Naive thymus-derived CD4-positive, alpha-beta T cell (primary cell): Measurements from ENCODE around the gene EPB41. TPM values are rescaled to one million over a fixed set of nuclear protein-coding genes. Genes with fewer than 3 reads are reported as not detected.
A peak's percentile ranks its signal among the peaks of the same experiment; 100 is the strongest.
"Not testable (repeated sequence)": the region's sequence is repeated elsewhere in the genome, so short reads cannot be mapped to it uniquely, and the experiment has no call there.

Source experiments
- ATAC-seq: fragments of 150-1000 bp; cut with Tn5 transposase; 2 replicates; pipeline ENCODE4 v1.10.0; 2021; ENCODE audit warnings: mild to moderate bottlenecking, moderate library complexity
- CTCF ChIA-PET: fragments of 350-600 bp; sonication (Branson Sonifier 250); formaldehyde crosslinking; loops from one replicate; lab custom pipeline; 2021; ENCODE audit warnings: antibody characterized with exemption; lab: Charles Lee
- POLR2A ChIA-PET: fragments of 350-600 bp; sonication (Branson Sonifier 250); formaldehyde crosslinking; loops from one replicate; lab custom pipeline; 2021; ENCODE audit warnings: antibody characterized with exemption, inconsistent platforms; lab: Charles Lee
- DNase-seq, 9 donors: peaks; one replicate each; pipeline versions ENCODE4 v3.0.0 to v3.0.0-alpha.2; 2020 to 2022; ENCODE audit warnings: mixed read lengths in 1 of 9
- H3K27ac ChIP-seq: one replicate; pipeline ENCODE4 v1.7.0; 2013; ENCODE audit warnings: mild to moderate bottlenecking, low read depth, low read length, moderate library complexity
- H3K27me3 ChIP-seq, 2 donors: one replicate each; pipeline ENCODE4 v1.7.0; 2013; ENCODE audit warnings: low read length in 2 of 2, mild to moderate bottlenecking in 2 of 2, moderate library complexity in 2 of 2; ENCODE audit not compliant: control insufficient read depth in 2 of 2, insufficient read depth in 2 of 2
- H3K36me3 ChIP-seq, 3 experiments: 1 replicate in 2 of 3; 2 replicates in 1 of 3; pipeline ENCODE4 v1.7.0; 2013; ENCODE audit warnings: low read length in 3 of 3, mild to moderate bottlenecking in 3 of 3, moderate library complexity in 1 of 3; ENCODE audit not compliant: insufficient read depth in 3 of 3, control insufficient read depth in 2 of 3
- H3K4me1 ChIP-seq, 2 donors: one replicate each; pipeline ENCODE4 v1.7.0; 2013; ENCODE audit warnings: low read length in 2 of 2, mild to moderate bottlenecking in 2 of 2, moderate library complexity in 1 of 2; ENCODE audit not compliant: control insufficient read depth in 2 of 2, insufficient read depth in 2 of 2
- H3K4me3 ChIP-seq: 2 replicates; pipeline ENCODE4 v1.7.0; 2013; ENCODE audit warnings: mild to moderate bottlenecking, low read length
- H3K9me3 ChIP-seq, 3 experiments: 1 replicate in 2 of 3; 2 replicates in 1 of 3; pipeline ENCODE4 v1.7.0; 2013; ENCODE audit warnings: low read length in 3 of 3; ENCODE audit not compliant: control insufficient read depth in 2 of 3
- H3K27ac Mint-ChIP-seq, 9 donors: one replicate each; pipeline ENCODE4 v1.8.0; 2020 to 2022; ENCODE audit warnings: mixed read lengths in 9 of 9, mild to moderate bottlenecking in 8 of 9, moderate library complexity in 5 of 9, inconsistent platforms in 2 of 9
- H3K27me3 Mint-ChIP-seq, 5 donors: one replicate each; pipeline ENCODE4 v1.8.0; 2021 to 2022; ENCODE audit warnings: mixed read lengths in 5 of 5, mild to moderate bottlenecking in 1 of 5
- H3K36me3 Mint-ChIP-seq, 5 donors: one replicate each; pipeline ENCODE4 v1.8.0; 2020 to 2022; ENCODE audit warnings: mixed read lengths in 5 of 5, mild to moderate bottlenecking in 3 of 5, inconsistent platforms in 1 of 5
- H3K4me1 Mint-ChIP-seq, 7 donors: one replicate each; pipeline ENCODE4 v1.8.0; 2020 to 2022; ENCODE audit warnings: mixed read lengths in 7 of 7, mild to moderate bottlenecking in 3 of 7, inconsistent platforms in 1 of 7
- H3K4me3 Mint-ChIP-seq, 10 donors: one replicate each; pipeline ENCODE4 v1.8.0; 2020 to 2022; ENCODE audit warnings: mild to moderate bottlenecking in 10 of 10, mixed read lengths in 10 of 10, moderate library complexity in 6 of 10, inconsistent platforms in 2 of 10
- H3K9me3 Mint-ChIP-seq, 11 donors: one replicate each; pipeline ENCODE4 v1.8.0; 2020 to 2022; ENCODE audit warnings: mixed read lengths in 11 of 11, mild to moderate bottlenecking in 4 of 11, inconsistent platforms in 1 of 11, moderate library complexity in 1 of 11
- intact Hi-C, 2 donors: fragments of 100-400 bp; cut with micrococcal nuclease; formaldehyde crosslinking; loops; one replicate each; pipeline ENCODE4 v1.15.1; 2023
- polyA plus RNA-seq, 2 donors: library from polyadenylated mRNA; unstranded; fragments of 300-500 nt; fragmentation: Illumina TruSeq; gene quantifications; one replicate each; pipeline ENCODE4 v1.2.3, GENCODE V29; 2021
- total RNA-seq, 6 experiments: library from RNA in 5 of 6; stranded (reverse) in 5 of 6; gene quantifications; 1 replicate in 5 of 6; 2 replicates in 1 of 6; pipeline ENCODE4 v1.2.3 and lab custom pipeline; 2021 to 2026

EPB41 gene
- total and polyA plus RNA-seq, 7 experiments from 2014 or later, result 115 to 325 (median 162) TPM

DNA sequence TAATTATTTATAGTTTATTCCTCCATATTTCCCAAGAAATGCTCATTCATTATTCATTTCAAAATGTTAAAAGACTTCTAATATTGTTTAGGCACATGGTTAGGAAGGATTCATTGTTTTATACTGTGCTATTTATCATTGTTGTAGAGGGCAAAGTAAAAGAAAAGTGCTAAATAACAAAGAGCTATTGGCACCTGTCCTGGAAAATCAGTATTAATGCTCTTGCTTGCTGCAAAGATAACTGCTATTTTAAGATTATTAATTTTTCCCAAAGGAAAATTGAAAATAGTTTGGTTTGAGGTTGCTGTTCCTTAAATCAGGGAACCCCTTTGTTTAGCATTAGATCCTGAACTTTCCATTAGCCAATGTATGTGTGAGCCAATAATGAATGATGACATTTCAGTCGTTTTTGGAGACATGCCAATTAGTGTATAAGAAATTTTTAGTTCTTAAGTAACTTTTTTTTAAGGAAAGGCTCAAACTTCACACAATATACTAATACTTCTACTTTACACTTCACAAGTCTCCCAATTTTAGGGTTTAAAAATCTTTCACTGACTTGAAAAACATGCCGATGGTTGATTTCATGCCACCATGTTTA is 39.9 kb downstream of the EPB41 start:
- Mint-ChIP-seq H3K4me1 (peaks cover 23 to 88% (median 73%) of the 10 kb centered on the region in 7 donors), H3K27me3 (no peaks in the 10 kb centered on the region), H3K36me3 (peaks cover 0 to 13% (median 4%) of the 10 kb centered on the region in 5 donors), H3K4me3 (no peak overlapping the region), H3K27ac (no peak overlapping the region), H3K9me3 (no peaks in the 10 kb centered on the region)
- no peak for DNase-seq
- no peaks in the 10 kb centered on the region for H3K27me3 ChIP-seq
- H3K36me3 ChIP-seq, result no peaks in the 10 kb centered on the region
- peaks cover 4 to 22% of the 10 kb centered on the region in 2 donors for H3K4me1 ChIP-seq
- no peak overlapping the region for H3K27ac ChIP-seq
- ChIA-PET POLR2A (no interaction called here), CTCF (no interaction called here)
- H3K4me3 ChIP-seq, result no peak overlapping the region
- H3K9me3 ChIP-seq, result no peaks in the 10 kb centered on the region
- intact Hi-C loops, result no loop called here
- ATAC-seq, result no peak

DNA sequence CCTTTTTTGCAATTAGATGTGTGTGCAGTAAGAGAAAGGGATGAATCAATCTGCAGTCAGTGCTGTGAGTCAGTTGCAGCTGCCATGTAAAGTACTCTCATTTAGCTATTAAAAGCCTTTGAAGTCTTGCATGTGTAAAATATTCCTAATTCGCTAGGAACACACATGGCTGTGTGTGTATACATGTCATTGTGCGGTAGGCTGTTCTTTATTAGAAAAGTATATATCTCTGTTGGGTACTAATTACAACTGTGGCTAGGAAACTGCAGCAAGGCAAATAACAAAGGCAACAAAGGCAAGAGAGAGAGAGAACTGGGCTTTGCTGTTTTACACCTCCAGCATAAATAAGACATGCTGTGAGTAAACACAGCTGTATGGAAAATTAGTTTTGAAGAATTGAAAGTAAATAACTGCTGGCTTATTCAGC is 41.7 kb downstream of the EPB41 start:
- peaks cover 8 to 22% of the 10 kb centered on the region in 2 donors for H3K4me1 ChIP-seq
- H3K36me3 ChIP-seq, result no peaks in the 10 kb centered on the region
- ATAC-seq (no peak), DNase-seq (no peak)
- H3K9me3 ChIP-seq, result no peaks in the 10 kb centered on the region
- no peak overlapping the region for H3K4me3 ChIP-seq
- POLR2A ChIA-PET, result interaction anchor here (0.8 to 1.0 kb wide), 2 partner anchors 29 to 84 kb away, joined by 3 read pairs; no protein-coding TSS in a partner anchor
- H3K36me3 Mint-ChIP-seq, result peaks cover 0 to 13% (median 4%) of the 10 kb centered on the region in 5 donors
- no peaks in the 10 kb centered on the region for H3K27me3 Mint-ChIP-seq
- CTCF ChIA-PET, result no interaction called here
- peaks cover 24 to 91% (median 69%) of the 10 kb centered on the region in 7 donors for H3K4me1 Mint-ChIP-seq
- no peak overlapping the region for H3K27ac ChIP-seq
- H3K9me3 Mint-ChIP-seq, result no peaks in the 10 kb centered on the region
- no peaks in the 10 kb centered on the region for H3K27me3 ChIP-seq
- peak overlapping the region in 4 of 10 donors; percentile 4 to 65 (median 38) for H3K4me3 Mint-ChIP-seq
- peak overlapping the region in 5 of 9 donors; percentile 1 to 46 (median 14) for H3K27ac Mint-ChIP-seq
- intact Hi-C loops, result no loop called here

DNA sequence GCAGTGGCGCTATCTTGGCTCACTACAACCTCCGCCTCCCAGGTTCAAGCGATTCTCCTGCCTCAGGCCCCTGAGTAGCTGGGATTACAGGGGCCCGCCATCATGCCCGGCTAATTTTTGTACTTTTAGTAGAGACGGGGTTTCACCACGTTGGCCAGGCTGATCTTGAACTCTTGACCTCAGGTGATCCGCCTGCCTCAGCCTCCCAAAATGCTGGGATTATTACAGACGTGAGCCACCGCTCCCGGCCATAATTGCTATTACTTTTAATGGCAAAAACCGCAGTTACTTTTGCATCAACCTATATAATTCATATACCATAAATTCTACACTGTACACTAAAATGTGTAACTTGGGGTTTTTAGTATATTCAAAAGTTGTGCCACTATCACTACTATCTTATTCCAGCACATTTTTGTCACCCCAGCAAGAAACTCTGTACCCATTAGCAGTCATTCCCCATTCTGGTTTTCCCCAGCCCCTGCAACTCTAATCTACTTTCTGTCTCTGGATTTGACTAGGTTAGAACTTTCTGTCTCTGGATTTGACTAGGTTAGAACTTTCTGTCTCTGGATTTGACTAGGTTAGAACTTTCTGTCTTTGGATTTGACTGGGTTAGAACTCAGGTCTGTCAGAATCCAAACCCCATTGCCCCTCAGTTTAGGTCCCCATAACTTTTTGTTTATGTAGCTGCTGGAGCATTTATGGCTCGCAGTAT is 47.9 kb downstream of the EPB41 start:
- not testable (repeated sequence) for H3K36me3 ChIP-seq, ATAC-seq, H3K36me3 Mint-ChIP-seq, H3K27me3 ChIP-seq, H3K27me3 Mint-ChIP-seq, H3K9me3 ChIP-seq, H3K4me3 ChIP-seq, H3K27ac ChIP-seq, H3K9me3 Mint-ChIP-seq
- peak overlapping the region in 5 of 9 donors; percentile 12 to 77 (median 36) for H3K27ac Mint-ChIP-seq
- ChIA-PET CTCF (interaction anchor here (0.7 kb wide), 1 partner anchor 714 kb away, joined by 4 read pairs; no protein-coding TSS in a partner anchor), POLR2A (interaction anchor here (0.6 to 0.7 kb wide), 2 partner anchors 62 to 319 kb away, joined by 3 to 4 read pairs; no protein-coding TSS in a partner anchor)
- intact Hi-C loops, result loop anchor here in 1 of 2 donors (5.0 kb wide), 1 partner anchor 35 kb away; no protein-coding TSS in a partner anchor
- peaks cover 31 to 91% (median 73%) of the 10 kb centered on the region in 7 donors for H3K4me1 Mint-ChIP-seq
- H3K4me1 ChIP-seq, result peaks cover 17 to 25% of the 10 kb centered on the region in 2 donors
- peak in 1 of 9 donors; percentile 29 for DNase-seq
- peak overlapping the region in 2 of 10 donors; percentile 33 to 35 for H3K4me3 Mint-ChIP-seq

DNA sequence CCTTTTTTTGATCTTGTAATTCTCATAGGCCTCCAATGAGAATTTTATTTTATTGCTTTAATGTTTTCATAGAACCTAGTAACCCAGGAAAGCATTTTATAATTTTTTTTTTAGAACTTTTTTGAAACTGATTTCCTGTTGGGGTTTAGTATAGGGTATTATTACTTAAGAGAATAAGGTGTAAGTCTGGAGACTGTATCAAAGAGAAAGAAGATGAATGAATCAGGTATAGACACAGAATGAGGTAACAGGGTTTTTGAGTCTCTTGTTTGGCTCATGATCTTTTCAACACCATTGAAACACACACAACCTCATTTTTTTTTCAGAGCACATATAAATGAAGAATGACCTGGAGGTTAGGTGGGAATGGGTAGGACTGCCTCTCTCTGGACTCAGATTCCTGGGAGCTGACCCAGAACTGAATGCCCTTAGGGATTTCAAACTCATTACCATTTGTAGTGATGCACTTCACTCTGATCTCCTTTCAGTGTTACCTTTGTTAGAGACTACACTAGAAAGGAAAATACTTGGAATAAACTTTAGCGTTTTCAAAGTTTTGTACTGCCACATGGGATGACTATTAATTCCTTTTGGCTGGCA is 51.0 kb downstream of the EPB41 start:
- Mint-ChIP-seq H3K4me3 (peak overlapping the region in 8 of 10 donors; percentile 14 to 73 (median 34)), H3K36me3 (peaks cover 0 to 9% (median 1%) of the 10 kb centered on the region in 5 donors), H3K27ac (peak overlapping the region in 8 of 9 donors; percentile 5 to 85 (median 70)), H3K4me1 (peaks cover 23 to 85% (median 66%) of the 10 kb centered on the region in 7 donors), H3K27me3 (no peaks in the 10 kb centered on the region), H3K9me3 (no peaks in the 10 kb centered on the region)
- Histone ChIP-seq H3K27me3 (no peaks in the 10 kb centered on the region), H3K36me3 (no peaks in the 10 kb centered on the region), H3K4me3 (no peak overlapping the region), H3K4me1 (peaks cover 9 to 17% of the 10 kb centered on the region in 2 donors), H3K9me3 (no peaks in the 10 kb centered on the region), H3K27ac (peak overlapping the region; percentile 25)
- POLR2A ChIA-PET, result interaction anchor here (1.0 kb wide), 1 partner anchor 33 kb away, joined by 3 read pairs; no protein-coding TSS in a partner anchor
- CTCF ChIA-PET, result no interaction called here
- intact Hi-C loops, result loop anchor here in 1 of 2 donors (2.0 kb wide), 1 partner anchor 15 kb away; no protein-coding TSS in a partner anchor
- DNase-seq (peak in 6 of 9 donors; percentile 12 to 49 (median 32)), ATAC-seq (peak; percentile 80)

DNA sequence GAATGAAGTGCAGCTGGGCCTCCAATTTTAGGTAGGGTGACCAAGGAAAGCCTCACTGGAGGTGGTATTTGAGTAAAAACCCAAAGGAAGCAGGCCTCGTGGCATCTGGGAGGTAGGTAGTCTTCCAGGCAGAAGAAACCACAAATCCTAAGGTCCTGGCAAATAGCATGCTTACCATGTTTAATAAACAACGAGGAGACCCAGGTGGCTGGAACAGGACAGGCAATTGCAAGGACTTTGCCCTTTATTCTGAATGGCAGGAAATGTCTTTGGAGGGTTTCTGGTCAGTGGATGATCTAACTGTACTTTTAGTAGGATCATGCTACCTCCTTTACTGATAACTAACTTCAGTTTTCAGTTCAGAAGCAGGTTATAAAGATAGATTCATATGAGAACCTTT is 52.2 kb downstream of the EPB41 start:
- CTCF ChIA-PET, result no interaction called here
- no peaks in the 10 kb centered on the region for H3K27me3 Mint-ChIP-seq
- no peak for ATAC-seq

More for the DNA sequence above, 52.2 kb downstream of the EPB41 start:
- no peak overlapping the region for H3K4me3 ChIP-seq
- H3K27me3 ChIP-seq, result no peaks in the 10 kb centered on the region
- Mint-ChIP-seq H3K9me3 (no peaks in the 10 kb centered on the region), H3K27ac (peak overlapping the region in 8 of 9 donors; percentile 9 to 83 (median 58)), H3K36me3 (peaks cover 0 to 8% (median 4%) of the 10 kb centered on the region in 5 donors), H3K4me1 (peaks cover 25 to 88% (median 64%) of the 10 kb centered on the region in 7 donors), H3K4me3 (peak overlapping the region in 4 of 10 donors; percentile 1 to 59 (median 14))
- POLR2A ChIA-PET, result no interaction called here
- no peak overlapping the region for H3K27ac ChIP-seq
- H3K36me3 ChIP-seq, result no peaks in the 10 kb centered on the region
- intact Hi-C loops, result no loop called here
- peaks cover 9 to 19% of the 10 kb centered on the region in 2 donors for H3K4me1 ChIP-seq
- no peaks in the 10 kb centered on the region for H3K9me3 ChIP-seq
- DNase-seq, result no peak
